ENCODE data around the gene SPEM1.

The SPEM1 gene

DNA sequence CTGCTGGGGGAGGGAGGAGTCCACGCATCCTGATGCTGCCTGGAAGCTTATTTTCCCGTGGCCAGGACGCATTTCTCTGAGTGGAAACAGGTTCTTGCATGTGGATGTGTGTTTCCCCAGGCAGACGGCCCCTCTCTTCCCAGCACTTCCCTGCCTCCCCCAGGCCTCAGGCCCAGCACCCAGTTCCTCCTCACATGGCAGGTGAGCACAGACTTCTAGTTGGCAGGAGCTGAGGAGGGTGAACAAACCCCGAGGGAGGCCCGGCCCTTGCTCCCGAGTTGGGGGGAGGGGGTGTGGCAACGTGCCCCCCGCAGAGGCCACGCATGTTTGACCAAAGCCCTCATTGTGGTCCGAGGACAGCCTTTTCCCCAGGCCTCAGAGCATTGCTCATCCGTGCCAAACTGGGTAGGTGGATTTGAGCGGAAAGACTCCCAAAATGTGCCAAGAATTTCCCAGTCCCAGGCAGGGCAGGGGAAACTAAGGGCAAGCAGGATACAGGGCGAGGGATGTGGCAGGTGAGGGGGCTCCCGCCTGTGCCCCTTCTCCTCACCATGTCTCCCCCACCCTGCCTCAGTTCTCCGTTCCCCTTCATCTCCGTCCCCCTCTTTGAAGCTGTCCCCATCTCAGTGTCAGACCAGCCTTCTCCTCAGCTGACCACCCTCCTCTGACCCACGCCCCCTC is 1.5 kb upstream of the SPEM1 start:
- no peak for DNase-seq (ENCODE audit: low read depth)

DNA sequence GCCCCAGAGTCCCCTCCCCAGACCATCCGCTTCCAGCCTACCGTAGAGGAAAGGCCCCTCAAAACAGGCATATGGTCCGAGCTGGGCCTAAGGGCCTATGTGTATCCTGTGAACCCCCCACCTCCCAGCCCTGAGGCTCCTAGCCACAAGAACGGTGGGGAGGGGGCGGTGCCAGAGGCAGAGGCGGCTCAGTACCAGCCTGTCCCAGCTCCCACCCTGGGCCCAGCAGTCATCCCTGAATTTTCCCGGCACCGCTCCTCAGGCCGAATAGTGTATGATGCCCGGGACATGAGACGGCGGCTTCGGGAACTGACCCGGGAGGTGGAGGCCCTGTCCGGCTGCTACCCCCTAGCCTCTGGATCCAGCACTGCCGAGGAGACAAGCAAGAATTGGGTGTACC is 1.1 kb downstream of the SPEM1 start:
- no peak for DNase-seq (ENCODE audit: low read depth)

DNA sequence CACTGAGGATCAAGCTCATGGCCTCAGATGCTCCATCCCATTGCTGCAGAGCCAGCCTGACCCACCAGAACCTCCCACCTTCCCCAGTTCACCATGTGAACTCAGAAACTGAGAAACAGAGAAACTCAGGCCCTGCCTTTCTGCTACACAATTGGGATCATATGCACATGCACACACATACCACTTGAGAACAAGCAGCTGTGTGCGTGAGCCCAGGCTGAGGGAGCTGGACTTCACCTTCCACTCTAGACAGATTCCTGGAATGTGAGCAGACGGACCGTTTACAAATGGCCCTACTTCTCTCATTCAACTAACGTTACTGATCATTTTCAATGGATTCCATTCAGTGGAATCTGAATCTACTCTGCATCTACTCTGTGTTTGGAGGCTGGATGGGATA is 3.6 kb downstream of the SPEM1 start:
- no peak for DNase-seq (ENCODE audit: low read depth)

DNA sequence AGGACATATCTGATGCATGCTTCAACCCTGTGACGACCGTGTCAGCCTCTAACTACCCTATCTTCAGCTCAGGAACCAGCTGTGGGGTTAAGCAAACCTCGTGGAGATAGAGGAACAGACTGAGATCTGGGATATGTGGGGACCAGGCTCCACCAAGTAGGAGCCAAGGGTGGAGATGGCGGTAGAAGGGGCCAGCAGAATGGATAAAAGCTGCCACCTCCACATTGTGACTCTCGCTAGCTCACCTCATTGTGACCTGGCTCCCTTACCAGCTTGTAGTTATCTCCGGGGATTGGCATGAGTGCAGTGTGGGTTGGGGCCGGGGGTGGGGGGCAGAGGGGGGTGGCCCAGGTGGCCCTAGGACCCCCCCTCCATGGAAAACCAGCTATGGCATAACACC is 5.2 kb downstream of the SPEM1 start, which contains the start of gene SPEM2:
TSS of gene SPEM2 (plus strand) at position 301 of the 400 bp plus-strand sequence. CDS start at position 374, 73 bp downstream.
- no peak for DNase-seq (ENCODE audit: low read depth)

DNA sequence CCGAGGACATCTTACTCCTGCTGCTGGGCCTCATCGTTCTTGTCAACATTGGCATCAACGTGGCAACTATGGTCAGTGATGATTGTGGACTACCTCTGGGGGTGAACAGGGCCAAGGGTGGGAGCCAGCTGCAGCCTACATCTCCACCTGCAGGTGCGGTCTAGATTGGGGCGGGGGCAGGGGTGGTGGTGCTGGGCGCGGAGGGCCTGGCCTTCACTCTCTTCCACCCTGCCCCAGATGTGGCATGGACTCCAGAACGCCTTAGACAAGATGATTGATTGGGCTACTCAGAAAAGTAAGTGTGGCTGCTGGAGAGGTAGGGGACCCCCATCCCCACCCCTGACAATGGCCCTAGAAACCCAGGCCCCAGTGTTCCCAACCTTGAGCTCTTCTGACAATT is 5.6 kb downstream of the SPEM1 start:
- no peak for DNase-seq (ENCODE audit: low read depth)

DNA sequence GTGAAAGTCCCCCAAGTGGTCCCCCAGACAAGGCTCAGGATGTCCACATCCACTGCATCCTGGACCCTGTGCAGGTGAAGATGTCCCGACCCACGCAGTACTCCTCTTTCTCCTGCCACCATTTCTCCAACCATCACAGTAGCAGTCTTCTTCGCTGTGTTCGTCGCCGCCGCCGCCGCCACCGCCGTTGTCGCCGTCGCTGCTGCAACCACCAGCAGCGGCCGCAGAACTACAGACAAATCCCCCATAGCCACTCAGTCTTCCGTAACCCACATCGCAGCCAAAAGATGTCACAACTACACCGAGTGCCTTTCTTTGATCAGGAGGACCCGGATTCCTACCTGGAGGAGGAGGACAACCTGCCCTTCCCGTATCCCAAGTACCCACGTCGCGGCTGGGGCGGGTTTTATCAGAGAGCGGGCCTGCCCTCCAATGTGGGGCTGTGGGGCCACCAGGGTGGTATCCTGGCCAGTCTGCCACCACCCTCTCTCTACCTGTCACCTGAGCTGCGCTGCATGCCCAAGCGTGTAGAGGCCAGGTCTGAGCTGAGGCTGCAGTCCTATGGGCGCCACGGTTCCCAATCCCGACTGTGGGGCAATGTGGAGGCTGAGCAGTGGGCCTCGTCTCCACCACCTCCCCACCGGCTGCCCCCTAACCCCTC is 6.2 kb downstream of the SPEM1 start:
- no peak for DNase-seq (ENCODE audit: low read depth)

DNA sequence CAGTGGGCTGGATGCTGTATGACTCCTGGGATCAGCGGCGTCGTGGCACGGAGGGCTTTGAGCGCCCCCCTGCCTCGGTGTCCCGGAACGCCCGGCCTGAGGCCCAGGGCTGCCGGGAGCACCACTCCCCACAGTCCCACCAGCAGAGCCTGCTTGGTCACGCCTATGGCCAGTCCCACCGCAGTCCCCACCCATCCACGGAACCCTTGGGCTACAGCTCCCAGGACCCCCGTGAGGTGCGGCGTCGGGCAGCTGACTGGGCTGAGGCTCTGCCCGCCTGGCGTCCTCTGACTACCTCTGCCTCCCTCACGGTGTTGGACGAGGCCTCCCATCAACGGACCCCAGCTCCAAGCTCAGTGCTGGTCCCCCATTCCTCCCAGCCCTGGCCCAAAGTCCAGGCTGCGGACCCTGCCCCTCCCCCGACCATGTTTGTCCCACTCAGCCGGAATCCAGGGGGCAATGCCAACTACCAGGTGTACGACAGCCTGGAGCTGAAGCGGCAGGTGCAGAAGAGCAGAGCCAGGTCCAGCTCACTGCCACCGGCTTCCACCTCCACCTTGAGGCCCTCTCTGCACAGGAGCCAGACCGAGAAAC is 6.9 kb downstream of the SPEM1 start:
- DNase-seq (ENCODE audit: low read depth) = no peak

DNA sequence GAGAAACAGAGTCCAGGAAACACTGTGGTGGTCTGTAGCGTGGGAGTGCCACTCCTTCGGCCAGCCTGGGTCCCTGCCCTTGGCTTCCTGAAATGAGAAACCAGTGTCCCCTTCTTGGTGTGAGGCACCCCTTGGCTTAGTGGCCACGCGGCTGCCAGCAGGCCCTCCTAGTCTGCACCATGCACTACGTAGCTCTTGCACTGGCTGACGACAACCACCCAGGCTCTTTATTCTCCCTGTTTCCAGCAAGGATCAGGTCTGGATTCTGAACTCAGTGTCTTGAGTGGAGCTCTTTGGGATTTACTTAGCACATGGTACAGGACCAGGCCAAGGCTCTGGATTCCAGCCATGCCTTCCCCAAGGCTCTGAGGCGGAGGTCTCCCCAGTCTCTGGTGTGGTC is 7.4 kb downstream of the SPEM1 start:
- no peak for DNase-seq (ENCODE audit: low read depth)

DNA sequence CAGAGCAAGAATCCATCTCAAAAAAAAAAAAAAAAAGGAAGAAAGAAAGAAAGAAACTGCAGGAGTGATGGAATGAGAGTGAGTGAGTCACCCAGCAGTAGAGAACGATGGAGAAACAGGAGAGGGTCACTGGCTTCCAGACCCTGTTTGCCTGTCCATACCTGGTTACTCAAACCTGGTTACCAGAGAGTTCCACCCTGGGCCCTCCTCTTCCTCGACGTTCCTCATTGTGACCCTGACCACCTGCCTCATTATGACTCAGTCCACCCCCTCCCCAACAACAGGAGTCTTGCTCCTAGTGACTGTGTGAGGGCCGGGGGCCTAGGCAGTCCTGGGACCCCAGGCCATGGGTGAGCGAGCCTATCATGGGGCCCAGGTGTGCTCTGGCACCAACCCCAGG is 8.4 kb downstream of the SPEM1 start, which contains the start of gene SPEM3:
TSS of gene SPEM3 (plus strand) at position 301 of the 400 bp plus-strand sequence. CDS start at position 347, 46 bp downstream.
- DNase-seq (ENCODE audit: low read depth) = no peak

DNA sequence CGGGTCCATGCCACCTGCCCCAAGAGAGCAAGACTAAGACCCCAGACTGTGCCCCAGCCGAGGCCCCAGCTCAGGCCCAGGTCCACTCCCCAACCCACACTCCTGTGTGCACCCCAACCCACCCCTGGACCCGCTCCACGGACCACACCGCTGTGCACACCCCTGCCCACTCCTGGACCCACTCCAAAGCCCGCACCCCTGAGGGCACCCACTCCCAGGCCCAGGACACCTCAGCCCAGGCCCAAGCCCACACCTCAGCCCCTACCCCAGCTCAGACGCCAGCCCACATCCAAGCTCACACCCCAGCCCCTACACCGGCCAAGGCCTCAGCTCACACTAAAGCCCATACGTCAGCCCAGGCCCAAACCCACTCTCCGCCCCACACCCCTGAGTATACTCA is 9.6 kb downstream of the SPEM1 start:
- DNase-seq (ENCODE audit: low read depth) = no peak

DNA sequence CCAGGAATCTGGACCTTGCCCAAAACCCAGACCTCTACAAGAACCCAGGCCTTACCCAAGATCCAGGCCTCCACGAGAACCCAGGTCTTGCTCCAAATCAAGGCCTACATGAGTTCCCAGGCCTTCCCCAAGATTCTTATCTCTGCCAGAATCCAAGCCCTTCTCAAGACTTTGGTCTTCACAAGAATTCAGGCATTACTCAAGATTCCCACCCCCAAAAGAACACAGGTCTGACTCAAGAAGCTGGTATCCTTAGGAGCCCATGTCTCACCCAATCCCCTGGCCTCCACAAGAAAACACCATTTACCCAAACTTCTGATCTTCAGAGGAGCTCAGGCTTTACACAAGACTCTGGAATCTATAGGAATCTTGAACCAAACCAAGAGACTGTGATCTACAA is 11.1 kb downstream of the SPEM1 start:
- DNase-seq (ENCODE audit: low read depth) = no peak

DNA sequence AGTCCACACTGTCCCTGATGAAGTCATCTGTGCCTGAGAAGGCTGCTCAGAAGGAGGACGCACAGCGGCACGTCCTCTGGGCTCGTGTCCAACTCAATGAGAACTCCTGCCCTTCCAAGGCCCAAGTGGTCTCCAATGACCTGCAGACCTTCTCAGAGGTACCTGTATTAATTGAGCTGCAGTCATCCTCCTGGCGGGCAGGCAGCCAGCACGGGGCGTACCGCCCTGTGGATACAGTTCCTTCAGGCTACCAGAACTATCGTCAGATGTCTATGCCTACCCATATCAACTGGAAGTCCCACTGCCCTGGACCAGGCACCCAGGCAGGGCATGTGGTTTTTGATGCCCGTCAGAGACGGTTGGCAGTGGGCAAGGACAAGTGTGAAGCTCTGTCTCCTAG is 12.2 kb downstream of the SPEM1 start:
- no peak for DNase-seq (ENCODE audit: low read depth)

DNA sequence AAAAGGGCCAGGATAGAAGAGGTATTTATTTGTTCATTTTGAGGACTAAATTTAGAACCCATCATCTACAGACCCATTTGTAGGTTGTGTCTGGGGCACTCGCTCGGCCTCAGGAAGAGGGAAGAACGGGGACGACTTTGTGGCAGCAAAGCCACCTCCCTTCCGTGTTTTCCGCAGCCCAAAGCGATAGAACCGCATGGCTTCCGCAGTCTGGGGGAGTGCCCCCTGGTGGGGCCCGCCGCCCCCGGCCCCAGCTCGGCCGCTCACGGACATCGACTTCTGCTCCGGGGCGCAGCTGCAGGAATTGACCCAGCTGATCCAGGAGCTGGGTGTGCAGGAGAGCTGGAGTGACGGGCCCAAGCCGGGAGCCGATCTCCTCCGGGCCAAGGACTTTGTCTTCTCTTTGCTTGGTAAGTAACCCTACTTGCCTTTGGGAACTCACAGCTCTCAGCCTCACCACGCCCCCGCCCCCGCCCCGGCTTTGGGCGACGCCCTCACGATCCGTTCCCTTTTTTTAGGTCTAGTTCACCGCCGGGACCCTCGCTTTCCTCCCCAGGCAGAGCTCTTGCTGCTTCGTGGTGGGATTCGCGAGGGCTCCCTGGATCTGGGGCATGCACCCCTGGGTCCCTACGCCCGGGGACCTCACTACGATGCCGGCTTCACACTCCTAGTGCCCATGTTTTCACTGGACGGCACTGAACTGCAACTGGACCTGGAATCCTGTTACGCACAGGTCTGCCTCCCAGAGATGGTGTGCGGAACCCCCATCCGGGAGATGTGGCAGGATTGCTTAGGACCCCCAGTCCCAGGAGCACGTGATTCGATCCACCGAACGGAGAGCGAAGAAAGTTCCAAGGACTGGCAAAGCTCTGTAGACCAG is 15.8 kb downstream of the SPEM1 start:
- DNase-seq (ENCODE audit: low read depth) = no peak

DNA sequence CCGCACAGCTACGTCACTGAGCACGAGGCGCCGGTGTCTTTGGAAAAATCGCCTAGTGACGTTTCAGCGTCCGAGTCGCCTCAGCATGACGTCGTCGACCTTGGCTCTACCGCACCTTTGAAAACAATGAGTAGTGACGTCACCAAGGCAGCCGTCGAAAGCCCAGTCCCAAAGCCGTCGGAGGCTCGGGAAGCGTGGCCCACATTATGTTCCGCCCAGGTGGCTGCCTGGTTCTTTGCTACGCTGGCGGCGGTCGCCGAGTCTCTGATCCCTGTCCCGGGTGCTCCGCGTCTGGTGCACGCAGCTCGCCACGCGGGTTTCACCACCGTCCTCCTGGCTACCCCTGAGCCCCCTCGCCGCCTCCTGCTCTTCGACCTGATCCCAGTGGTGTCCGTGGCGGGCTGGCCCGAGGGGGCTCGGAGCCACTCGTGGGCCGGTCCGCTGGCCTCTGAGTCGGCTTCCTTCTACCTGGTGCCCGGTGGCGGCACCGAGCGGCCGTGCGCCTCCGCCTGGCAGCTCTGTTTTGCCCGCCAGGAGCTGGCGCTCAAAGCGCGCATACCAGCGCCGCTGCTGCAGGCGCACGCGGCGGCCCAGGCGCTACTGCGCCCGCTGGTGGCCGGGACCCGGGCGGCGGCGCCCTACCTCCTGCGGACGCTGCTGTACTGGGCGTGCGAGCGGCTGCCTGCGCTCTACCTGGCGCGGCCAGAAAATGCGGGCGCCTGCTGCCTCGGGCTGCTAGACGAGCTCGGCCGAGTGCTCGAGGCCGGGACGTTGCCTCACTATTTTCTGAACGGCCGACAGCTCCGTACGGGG is 16.6 kb downstream of the SPEM1 start:
- no peak for DNase-seq (ENCODE audit: low read depth)

DNA sequence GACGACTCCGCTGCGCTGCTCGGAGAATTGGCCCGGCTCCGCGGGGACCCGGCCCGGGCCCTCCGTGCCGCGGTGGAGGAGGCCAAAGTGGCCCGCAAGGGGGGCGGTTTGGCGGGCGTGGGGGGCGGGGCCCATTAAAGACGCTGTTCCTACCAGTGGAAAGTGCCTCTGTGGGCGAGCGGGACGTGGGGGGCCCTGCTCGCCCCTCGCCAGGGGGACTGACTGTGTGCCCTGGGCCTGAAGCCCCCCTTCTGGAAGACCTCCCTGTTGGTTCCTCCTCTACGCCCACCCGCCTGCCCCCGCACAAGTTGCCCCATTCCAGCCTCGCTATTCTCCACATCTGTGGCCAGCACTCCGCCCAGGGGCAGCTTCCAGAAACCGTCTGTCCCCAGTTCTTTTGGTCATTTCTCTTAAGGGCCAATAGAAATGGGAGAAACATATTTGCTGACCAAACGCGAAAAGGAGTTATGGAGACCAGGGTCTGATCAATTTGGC is 17.3 kb downstream of the SPEM1 start:
- DNase-seq (ENCODE audit: low read depth) = no peak

DNA sequence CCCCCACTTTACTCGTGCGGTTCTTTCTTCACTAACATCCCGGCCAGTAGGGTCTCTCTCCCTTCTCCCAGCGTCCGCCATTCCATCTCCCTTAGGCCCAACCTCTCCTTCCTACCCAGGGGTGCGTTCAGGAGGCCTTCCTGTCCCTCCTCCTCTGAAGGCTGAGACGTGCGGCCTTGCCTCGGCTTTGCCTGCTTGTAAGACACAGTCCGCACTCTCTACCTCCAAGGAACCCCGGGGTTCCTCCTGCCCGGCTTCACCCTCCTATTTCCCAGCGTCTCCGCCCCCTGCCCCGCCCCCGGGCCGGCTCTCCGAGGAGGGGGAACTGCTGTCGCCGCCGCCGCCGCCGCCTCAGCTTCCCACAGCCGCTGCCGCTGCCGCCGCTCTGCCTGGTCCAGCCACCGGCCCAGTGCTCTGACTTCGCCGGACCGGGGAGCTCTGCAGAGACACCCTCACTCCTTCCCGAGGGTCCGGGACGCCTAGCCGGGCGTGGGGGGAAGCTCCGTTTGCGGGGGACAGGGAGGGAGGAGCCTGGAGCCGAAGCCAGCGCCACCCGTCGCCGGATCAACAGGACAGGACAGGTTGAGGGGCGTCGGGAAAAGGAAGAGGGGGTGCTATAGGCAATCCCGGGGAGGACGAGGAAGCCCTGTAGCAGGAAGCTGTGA is 18.0 kb downstream of the SPEM1 start:
- DNase-seq (ENCODE audit: low read depth) = no peak

DNA sequence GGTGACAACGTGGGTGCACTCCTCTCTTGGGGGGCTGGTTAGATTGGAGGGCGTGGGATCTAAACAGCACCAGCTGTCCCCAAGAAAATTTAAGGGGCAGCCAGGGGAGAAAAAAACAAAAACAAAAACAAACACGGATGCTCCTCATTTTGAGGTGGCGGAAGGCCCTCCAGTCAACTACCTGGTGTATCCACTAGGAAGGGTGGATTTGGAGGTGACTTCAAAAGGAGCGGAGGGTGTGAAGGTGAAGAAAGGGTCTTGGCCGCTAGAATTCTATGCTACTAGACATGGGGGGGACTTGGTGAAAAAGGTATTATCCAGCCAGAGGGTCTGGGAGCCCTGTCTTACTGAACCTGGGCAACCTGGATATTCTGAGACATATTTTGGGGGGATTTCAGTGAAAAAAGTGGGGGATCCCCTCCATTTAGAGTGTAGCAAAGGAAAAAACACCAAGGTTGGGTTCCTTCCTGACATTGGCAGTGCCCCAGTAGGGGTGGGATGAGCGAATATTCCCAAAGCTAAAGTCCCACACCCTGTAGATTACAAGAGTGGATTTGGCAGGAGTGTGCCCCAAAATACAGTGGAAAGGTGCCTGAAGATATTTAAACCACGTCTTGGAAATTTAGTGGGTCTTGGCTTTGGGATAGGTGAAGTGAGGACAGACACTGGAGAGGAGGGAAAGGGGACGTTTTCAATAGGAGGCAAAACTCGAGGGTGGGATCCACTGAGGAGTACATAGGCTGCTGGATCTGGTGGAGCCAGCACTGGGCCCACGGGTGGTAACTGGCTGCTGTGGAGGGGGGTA is 18.7 kb downstream of the SPEM1 start:
- no peak for DNase-seq (ENCODE audit: low read depth)

DNA sequence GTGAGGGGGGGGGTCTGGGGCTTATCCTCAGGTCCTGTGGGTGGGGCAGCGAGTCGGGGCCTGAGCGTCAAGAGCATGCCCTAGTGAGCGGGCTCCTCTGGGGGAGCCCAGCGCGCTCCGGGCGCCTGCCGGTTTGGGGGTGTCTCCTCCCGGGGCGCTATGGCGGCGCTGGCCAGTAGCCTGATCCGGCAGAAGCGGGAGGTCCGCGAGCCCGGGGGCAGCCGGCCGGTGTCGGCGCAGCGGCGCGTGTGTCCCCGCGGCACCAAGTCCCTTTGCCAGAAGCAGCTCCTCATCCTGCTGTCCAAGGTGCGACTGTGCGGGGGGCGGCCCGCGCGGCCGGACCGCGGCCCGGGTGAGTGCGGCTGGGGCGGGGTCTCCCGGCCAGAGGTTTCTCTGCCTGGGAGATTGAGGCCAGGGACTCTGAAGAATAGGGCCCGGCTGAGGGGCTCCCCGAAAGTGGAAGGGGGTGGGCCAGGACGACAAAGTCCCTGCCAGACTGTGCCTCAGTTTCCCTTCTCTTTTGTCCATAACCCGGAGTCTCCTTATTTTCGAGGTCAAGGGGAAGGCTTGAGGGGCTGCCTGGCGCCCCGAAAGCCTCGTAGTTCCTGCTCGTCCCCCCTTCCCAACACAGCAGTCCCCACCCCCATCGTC is 19.5 kb downstream of the SPEM1 start, which contains the start of gene FGF11:
TSS of gene FGF11 (plus strand) at position 51 of the 651 bp plus-strand sequence. CDS start at position 160, 109 bp downstream.
- no peak for DNase-seq (ENCODE audit: low read depth)

DNA sequence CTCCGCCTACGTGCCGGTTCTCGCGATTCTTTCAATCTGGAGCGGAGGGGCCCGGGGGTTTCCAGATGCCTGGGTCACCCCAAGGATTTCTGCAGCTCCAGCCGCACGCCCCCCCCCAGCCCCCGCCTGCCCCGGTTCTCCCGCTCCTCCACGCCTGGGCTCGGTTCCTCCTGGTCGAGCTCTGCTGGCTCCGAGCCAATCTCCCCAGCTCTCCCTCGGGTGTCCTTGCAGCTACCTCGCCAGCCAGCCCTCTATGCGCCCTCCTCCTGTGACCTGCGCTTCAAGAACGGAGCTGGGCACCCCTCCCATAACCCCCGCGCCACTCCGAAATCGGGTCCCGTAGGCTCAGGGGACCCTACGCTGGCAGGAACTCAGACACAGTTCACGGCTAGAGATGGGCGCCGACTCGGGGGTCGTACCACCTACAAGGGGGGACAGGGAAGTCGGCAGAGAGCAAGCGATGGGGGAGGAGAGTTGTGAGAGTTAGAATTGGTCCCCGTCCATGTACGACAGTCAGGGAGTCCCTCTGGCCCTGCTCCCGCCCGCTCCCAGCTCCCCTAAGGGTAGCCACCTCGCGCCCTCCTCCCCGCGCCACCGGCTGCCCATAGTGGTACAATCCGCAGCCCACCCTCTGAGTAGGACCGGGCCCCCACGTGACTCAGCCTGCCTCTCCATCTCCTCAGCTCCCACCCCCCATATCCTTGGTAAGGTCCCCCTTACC is 20.1 kb downstream of the SPEM1 start:
- DNase-seq (ENCODE audit: low read depth) = no peak
